GM18520 (cell line): ENCODE data around the gene GRIP1.

Source experiments
- ATAC-seq: cut with Tn5 transposase; IDR thresholded peaks from one replicate; pipeline ENCODE4 v1.9.1; 2021; ENCODE audit not compliant: unreplicated experiment

GRIP1 gene

DNA sequence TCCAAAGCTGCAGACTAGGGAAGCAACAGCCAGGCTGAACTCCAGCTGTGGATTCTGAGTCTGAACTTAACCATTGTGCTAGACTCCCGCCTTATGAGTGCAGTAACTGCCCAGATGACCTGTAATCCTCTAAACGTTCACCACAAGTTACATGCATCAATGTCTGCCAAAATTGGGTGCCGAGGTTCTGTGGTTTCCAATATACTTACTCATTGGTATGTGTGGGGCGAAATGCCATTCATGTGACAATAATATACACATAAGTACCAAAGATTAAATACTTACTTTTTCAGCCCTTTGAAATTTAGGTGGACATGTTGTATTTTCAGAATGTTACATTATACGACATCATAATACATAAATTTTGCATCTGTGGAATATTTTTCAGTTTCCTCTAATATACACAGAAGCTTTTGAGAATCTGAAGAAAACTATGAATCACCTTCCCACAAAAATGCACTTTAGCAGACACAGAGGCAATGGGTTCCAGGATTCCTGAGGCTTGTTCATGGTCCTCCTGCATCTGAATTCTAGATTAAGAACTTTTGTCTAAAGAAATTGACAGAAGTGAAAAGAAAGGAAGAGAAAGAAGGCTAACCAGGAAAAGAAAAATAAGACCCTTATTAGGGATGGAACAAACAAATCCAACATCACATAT, 31.7 kb downstream of the GRIP1 start:
- ATAC-seq: no peak

DNA sequence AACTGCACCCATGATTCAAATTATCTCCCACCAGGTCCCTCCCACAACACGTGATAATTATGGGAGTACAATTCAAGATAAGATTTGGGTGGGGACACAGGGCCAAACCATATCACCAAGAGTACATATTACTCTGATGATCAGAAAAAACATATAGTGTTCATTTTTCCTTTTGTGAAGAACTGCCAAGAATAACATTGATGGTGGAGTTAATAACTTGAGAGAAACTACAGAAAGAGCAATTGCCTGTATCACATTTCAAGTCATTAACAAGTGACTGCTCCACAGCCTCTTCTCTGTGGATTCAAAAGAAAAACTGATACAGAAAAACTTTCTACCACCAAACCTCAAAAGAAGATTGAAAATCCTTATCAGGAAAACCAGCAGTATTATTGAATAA, 34.7 kb downstream of the GRIP1 start:
- ATAC-seq: no peak

DNA sequence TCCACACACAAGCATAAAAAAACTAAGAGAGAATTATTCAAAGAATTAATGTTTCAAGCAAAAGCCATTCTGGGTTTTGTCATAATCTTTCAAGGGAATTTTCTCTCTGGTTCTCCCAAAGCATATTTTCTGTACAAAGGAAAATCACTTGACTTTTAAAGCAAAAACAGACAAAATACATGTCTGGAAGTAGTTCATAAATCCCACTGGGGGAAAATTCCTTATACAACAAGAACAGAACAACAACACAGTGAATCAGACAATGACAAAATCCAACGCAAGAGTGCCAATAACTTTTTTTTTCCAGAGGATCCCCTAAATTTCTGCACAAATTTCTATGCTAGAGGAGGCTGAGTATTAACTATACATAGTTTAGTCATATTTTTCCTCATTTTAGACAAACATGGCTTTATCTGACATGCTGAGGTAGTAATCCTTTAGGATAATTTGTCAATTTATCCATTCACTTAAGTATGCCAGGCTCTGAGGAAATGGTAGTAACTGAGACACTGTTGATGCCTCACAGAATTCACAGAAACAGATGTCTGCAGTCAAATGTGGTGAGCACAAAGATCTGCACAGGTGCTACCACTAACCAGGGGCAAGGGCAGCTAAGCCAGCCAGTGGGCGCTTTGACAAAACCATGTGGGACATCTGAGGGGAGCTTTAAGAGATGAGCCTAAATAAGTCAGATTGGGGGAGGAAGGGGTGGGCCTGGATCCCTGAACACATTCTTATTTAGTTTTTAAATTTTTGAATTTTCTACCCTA, 38.0 kb downstream of the GRIP1 start:
- no peak for ATAC-seq

DNA sequence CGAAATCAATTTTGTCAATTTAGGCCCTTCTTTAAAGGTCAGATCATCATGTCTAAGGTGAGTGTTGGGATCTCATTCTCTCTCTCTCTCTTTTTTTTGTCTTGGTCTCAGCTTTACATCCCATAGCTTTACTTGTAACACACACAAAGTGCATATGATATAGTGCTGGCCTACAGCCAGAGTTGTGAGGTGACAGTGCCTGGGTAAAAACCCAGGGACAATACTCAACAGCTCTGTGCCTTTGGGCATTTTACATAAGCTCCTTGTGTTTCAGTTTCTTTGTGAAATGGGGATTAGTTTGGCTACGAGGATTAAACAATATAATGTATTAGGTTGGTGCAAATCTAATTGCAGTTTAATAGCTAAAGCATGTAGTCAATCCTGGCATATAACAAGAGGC, 40.2 kb downstream of the GRIP1 start:
- no peak for ATAC-seq

DNA sequence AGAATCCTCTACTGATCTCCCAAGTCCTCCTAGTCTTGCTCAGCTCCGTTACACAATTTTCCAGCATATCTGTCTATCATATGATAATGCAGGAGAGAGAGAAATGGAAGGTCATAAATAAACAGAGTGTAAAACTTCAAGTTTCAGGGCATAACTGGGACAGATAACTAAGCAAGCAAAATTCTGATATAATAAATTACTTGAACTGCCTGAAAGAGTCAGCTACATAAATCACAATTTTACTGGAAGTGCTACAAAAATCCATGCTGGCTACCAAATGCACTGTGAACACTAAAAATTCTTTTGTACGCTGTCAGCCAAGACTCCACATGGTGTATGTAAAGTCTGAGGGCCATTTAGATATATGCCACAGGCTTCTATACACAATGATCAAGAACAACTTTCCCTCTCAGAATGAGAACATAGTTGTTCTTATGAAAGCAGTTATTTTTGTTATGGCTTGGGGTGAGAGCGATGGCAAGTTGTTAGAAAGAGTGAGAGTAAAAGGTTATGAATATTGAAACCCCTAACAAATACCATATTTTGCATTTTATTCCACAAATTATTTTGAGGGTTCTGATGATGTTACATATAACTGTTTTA, 41.1 kb downstream of the GRIP1 start:
- ATAC-seq: no peak

DNA sequence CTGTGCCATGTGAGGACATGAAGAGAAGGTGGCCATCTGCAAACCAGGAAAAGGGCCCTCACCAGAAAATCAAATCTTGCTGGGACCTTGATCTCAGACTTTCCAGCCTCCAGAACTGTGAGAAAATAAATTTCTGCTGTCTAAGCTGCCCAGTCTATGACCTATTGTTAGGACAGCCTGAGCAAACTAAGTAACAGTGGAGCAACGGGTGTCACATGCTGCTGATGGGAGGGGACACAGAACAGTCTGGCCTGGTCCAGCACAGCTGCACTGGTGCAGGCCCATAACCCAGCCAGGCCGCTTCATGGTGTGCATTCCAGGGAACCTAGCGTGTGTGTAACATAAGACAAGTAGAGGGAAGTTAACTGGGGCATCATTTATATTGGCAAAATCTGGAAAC, 42.1 kb downstream of the GRIP1 start:
- ATAC-seq: no peak

DNA sequence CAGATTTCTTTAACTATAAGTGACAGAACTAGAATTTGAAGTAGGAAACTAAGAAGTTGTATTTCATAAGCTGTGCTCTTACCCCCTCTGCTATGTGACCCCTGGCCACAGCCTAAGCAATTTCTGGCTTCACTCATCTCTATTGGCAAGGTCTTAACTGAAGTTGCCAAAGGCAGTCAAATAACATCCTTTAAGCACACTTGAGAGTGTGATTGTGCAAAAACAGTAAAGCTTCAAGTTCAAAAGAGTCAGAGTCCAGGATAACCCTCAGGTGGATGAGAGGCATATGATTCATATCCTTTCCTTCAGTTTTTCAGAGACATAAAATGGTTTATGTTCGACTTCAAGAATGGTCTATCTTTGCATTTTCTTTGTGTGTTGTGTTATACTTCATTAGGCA, 45.2 kb downstream of the GRIP1 start:
- no peak for ATAC-seq

DNA sequence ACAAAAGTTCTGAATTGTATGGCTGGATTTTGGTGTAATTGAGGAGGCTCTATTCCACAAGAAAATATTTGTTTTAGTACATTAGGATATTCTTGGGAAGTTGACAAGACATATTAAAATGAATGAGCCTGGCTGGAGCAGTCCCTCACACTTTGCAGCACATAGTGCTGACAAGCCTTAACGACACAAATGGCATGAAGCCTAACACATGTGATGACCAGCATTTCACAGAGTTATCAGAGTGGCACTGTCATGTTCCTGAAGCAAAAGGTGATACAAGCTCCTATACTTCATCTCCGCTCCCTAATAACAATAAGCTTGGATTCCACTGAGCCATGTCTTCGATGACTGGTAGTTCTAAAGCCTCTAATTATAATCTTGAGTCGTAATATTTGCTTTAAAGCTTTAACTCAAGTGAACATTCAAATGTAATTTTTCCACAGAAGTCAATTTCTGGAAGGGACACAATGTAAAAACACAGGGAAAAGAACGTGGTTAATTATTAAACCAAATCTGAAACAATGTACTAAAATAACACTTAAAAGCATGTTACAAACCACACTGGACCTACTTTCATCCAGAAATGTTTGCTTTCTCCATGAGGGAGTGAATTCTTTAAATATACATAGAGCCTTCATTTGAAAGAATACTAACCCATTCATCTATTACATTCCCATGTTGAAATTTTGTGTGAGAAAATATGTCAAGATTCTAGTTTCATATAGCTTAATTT, 49.6 kb downstream of the GRIP1 start:
- no peak for ATAC-seq

DNA sequence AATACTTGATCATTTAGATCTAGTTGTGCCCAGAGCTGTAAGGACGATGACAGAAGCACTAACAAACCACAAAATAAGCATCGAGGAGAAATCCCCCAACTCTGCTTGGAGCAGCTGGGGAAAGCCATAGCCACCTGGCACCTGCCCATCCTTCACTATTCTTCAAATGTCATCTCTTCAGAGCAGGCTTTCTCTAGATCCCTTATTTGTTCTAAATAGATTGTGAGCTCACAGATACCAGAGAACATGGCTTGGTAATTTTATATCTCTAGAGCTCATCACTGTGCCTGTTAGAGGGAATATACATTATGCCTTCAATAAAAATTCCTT, 50.9 kb downstream of the GRIP1 start:
- ATAC-seq: no peak

DNA sequence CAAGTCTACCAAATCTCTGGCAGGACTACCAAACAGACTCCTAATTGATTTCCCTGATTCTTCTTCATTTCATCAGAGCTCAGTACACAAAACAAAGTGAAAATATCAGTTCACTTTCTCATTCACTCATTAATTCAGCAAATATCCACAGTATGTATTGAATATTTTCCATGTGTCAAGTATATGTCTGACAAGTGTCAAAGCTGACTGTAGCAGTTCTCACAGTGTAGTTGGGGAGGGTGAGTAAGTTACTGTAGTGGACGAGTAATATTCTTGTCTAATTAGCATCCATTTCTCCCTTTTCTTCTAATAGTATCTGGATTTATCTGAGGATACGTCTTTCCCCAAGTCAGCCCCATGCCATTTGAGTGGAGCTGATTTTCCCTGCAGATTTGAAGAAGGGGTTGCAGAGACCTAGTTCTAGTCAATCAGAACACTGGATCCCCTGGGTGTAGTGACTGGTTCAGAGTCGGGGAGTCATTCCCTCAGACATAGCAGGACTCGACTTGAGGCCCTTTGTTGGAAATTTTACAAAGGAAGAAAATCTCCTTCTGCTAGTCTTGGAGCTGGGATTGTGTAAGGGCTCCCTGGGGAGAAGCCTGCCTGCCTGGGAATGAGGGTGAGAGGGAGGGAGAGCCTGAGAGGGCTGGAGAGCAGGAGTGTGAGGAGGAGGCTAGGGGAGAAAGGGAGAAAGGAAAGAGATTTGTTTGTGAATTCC, 51.4 kb downstream of the GRIP1 start:
- ATAC-seq: no peak

DNA sequence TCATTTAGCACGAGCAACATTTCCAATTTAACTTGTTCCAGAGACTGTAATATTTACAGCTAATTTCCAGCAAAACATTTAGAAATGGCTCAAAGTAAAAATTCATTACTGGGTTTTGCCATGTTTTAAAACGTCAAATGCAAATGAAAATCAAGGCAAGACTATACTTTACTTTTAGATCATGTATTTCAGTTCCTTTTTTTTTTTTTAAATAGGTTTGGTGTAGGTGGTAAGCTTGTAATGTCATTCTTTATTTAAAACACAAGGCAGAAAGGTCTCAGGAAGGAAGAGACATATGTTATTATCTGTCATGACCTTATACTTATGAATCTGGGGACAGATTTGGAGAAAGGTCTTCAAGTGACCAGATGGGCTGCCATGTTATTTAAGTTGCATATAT, 54.1 kb downstream of the GRIP1 start:
- ATAC-seq: no peak

DNA sequence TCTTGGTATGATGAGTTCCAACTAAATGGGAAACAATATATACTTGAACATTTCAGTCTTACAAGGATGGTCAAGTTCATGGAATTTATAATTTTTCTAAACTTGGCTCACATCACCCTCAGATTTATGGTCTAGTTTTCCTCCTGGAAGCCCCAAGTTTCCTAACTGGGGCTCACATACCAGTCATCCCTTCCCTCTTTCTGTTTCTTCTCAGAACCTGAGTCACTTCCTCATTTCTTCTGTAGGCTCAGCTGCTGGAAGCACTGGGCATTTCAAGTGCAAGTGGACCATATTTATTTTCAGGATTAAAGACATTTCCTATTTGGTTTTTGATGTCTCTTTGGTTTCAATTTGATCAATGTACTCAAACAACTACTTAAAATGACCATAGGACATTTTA, 55.4 kb downstream of the GRIP1 start:
- ATAC-seq: no peak

DNA sequence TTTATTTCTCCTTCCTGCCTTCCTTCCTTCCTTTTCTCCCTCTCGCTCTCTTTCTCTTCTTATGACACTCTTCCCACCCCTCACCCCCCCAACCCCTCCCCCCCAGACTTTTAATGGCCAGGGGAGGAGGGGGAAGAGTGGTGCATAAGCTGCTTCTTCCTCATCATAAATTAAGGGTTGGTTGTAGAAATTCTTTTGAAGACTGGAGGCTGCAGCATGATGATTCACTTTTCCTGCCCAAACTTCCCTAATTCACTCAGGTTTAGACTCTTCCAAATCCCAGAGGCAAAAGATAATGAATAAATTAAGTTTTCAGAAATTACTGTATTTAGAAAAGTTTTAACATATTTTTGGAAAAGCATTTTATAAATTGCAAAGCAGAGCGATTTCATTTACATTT, 58.2 kb downstream of the GRIP1 start:
- ATAC-seq: no peak

DNA sequence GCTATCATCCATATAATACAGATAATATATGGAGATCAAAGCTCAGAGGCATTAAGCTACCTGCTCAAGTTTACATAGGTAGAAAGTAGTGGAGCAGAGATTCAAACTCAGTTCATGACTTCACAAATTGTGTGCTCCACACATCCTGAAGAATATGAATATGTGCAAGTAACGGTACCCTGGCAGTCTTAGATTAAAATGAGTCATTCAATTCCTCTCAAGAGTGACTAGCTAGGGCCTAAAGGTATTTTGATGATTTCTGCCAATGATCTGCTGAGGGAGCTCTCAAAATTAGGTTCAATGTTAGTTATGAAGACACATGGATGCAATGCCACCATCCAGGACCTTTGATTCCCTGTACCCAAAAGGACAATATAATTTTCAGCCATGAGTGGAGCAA, 58.9 kb downstream of the GRIP1 start:
- no peak for ATAC-seq

DNA sequence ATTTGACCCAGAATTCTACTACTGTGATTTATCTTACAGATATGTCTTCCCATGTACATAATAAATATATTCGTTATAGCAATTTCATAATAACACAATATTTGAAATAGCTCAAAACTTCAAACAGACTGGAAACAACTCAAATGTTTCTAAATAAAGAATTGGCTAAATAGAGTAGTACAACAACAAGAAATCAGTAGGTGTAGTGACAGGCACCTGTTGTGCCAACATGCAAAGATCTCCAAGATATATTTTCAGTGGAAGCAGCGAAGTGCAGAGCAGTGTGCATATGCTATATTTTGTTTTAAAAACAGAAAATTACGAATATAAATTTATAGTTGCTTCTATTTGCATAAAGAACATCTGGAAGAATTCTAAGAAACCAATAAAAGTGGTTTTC, 60.9 kb downstream of the GRIP1 start:
- no peak for ATAC-seq

DNA sequence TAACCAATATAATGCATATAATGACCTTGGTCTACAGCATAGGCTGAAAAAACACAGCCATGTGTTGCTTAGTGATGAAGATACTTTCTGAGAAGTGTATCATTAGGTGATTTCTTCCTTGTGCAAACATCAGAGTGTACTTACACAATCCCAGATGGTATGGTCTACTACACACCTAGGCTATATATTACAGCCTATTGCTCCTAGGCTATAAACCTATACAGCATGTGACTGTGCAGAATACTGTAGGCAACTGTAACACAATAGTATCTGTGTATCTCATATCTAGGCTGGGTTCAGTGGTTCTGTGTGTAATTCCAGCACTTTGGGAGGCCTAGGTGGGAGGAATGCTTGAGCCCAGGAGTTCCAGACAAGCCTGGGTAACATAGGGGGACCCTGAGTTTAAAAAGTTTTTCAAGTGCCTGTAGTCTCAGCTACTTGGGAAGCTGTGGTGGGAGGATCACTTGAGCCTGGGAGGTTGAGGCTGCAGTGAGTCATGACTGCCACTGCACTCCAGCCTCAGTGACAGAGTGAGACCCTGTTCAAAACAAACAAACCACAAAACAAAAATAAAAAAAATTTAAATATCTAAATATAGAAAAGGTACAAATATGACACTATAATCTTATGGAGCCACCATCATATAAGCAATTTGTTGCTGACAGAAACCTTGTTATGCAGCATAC, 66.6 kb downstream of the GRIP1 start:
- no peak for ATAC-seq

DNA sequence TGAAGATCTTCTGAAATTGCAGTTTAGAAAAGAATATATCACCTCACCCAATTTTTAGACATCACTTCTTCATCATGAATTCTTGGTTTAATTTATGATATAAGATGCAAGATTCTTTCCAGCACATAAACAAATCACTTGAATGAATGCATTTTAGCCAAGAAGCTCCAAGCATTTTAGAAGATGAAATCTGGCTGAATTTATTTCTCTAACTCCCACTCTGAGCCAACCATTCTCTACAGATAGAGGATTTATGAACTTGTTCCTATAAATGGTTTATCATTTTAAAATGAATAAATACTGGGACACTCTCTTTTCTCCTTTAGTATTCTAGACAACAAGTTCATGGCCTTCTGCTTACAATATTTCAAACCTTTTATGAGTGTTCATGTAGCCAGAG, 71.7 kb downstream of the GRIP1 start:
- no peak for ATAC-seq

DNA sequence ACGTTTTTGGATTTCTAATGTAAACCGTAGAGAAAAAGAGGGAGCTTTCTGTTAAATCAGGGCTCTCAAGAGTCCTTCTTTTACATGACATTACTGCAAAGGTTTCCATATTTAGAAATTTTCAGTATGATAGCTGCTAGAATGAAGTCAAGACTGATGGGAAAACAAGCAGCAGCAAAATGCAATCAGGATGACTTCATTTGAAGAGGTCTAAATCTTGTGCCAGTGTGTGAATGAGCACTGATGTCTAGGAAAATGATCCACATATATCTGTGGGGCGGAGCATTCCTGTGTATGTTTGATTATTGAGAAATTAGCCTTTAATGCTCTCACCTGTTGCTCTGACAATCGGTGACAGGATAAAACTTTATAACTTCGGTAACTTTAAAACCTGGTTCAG, 73.6 kb downstream of the GRIP1 start:
- no peak for ATAC-seq

DNA sequence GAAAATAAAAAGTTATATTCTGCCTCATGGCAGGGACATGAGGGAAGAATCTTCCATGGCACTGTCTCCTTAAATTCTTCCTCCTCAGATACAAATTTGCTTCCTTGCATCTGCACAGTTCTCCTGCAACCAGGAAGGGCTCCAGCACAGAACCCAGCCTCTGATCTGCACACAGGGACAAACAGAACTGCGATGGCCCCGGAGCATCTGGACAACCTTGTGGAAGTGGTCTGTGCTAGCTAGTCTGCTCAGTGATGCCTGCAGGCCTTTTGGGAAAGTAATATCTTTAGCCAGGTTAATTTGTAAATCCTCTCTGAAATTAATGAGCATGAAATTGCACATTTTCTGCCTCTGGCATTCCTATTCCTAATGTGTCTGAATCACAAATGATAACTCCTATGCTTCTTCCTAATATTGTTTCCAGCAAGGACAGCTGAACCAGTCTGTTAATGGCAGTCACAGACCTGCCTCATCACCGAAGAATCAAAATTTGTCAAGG, 74.8 kb downstream of the GRIP1 start:
- ATAC-seq: no peak

DNA sequence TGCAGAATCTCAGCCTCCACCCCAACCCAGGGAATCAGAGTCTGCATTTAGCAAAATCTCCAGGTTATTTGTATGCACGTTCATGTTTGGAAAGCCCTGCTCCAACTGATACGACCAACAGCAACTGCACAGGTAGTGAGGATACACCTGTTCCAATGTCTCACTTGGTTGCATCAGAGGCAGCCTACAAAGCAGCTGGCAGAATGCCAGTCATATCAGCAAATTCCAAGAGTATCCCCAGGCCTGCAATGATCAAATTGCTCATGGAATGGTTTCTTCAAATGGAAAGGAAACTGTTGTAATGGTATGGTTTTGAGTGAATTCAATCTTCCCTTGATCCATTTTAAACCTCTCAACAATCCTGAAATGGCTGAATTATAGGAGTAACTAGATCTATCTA, 75.4 kb downstream of the GRIP1 start:
- no peak for ATAC-seq
